ENCODE measurements around the gene C19orf25. TPM values are rescaled to one million over a fixed set of nuclear protein-coding genes. Genes with fewer than 3 reads are reported as not detected.
"Not testable (repeated sequence)": the region's sequence is repeated elsewhere in the genome, so short reads cannot be mapped to it uniquely, and the experiment has no call there.

The C19orf25 gene
- total RNA-seq, 1 donor from 2014 or later: 11.5 TPM

DNA sequence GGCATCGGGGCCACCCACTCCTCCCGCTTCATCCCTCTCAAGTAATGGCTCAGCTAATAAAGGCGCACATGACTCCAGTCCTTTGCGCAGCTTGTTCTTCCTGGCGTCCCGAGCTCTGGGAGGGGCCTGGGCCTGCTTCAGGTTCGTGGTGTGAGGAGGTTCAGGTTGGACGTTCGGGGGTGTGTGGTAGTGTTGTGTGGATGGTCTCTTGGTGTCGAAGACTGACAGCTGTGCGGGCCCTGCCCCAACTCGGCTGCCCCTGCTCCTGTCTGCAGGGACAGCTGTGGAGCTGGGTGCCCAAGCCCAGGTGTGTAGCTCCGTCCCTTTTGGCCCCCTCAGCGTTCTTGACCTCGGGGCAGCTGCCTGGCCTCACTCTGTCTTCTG, 38.6 kb downstream of the C19orf25 start:
- H3K27ac ChIP-seq (ENCODE audit: low read depth, low read length): no peak overlapping the region
- H3K4me1 ChIP-seq (ENCODE audit: control insufficient read depth in 3 of 3, insufficient read depth in 3 of 3, low read length in 3 of 3): peaks cover 14 to 44% (median 33%) of the 10 kb centered on the region in 3 donors
- peaks cover 26 to 34% (median 26%) of the 10 kb centered on the region in 3 donors for H3K36me3 ChIP-seq (ENCODE audit: control insufficient read depth in 3 of 3, insufficient read depth in 3 of 3, low read length in 3 of 3)
- peaks cover 2 to 6% (median 3%) of the 10 kb centered on the region in 3 donors for H3K27me3 ChIP-seq (ENCODE audit: control insufficient read depth in 3 of 3, insufficient read depth in 3 of 3, low read length in 3 of 3)
- no peaks in the 10 kb centered on the region for H3K9me3 ChIP-seq (ENCODE audit: control insufficient read depth in 3 of 3, low read length in 3 of 3)
- peak overlapping the region in 1 of 3 donors; percentile 16 for H3K9ac ChIP-seq (ENCODE audit: low read depth in 1 of 3, low read length in 3 of 3)
- H3K4me3 ChIP-seq (ENCODE audit: low read length in 3 of 3): no peak overlapping the region

DNA sequence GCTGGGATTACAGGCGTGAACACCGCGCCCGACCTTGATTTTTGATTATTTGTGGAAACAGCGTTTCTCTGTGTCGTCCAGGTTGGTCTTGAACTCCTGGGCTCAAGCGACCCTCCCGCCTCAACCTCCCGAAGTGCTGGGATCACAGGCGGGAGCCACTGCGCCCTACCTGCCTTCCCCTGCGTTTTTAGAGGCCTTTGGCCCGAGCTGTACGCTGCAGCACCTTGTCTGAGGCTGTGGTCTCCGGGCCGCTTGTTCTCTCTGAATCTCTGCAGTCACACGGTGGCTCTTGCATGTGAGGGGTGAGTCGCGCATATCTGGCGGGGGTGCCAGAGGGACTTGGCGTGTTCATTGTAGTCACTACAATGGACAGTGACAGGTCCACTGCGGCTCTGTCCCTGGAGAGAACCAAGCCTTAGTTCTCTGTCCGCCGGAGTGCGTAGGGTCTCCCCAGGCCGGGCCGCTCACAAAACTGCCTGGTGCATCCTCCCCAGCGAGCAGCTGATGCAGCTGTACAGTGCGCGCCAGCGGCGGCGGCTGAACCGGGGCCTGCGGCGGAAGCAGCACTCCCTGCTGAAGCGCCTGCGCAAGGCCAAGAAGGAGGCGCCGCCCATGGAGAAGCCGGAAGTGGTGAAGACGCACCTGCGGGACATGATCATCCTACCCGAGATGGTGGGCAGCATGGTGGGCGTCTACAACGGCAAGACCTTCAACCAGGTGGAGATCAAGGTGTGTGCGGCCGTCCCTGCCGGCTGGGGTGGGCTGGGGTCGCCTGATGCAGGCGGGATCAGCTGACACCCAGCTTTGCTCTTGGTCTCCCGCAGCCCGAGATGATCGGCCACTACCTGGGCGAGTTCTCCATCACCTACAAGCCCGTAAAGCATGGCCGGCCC, 39.2 kb downstream of the C19orf25 start:
- H3K36me3 ChIP-seq (ENCODE audit: control insufficient read depth in 3 of 3, insufficient read depth in 3 of 3, low read length in 3 of 3): peaks cover 27 to 36% (median 27%) of the 10 kb centered on the region in 3 donors
- peaks cover 14 to 38% (median 29%) of the 10 kb centered on the region in 3 donors for H3K4me1 ChIP-seq (ENCODE audit: control insufficient read depth in 3 of 3, insufficient read depth in 3 of 3, low read length in 3 of 3)
- peak overlapping the region; percentile 92 to 94 (median 93) for H3K9ac ChIP-seq (ENCODE audit: low read depth in 1 of 3, low read length in 3 of 3)
- H3K9me3 ChIP-seq (ENCODE audit: control insufficient read depth in 3 of 3, low read length in 3 of 3); H3K27ac ChIP-seq (ENCODE audit: low read depth, low read length); H3K27me3 ChIP-seq (ENCODE audit: control insufficient read depth in 3 of 3, insufficient read depth in 3 of 3, low read length in 3 of 3): not testable (repeated sequence)
- peak overlapping the region; percentile 78 to 94 (median 94) for H3K4me3 ChIP-seq (ENCODE audit: low read length in 3 of 3)

DNA sequence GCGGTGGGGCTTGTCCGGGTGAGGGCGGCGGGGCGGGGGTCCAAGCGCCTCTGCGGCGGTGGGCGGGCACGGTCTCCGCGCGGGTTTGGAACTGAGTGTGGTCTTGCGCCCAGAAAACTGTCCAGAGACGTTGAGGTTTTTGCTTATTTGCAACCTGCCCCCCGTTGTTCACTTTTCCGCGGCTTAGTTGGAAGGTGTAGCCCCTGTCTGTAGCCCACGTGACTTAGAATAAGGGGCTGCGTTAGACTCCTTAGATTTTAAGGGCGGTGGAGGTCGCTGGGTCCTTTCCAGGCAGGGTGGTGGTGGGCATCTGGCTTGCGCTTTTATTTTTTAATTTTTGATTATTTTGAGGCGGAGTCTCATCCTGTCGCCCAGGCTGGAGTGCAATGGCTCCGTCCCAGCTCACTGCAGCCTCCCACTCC, 40.1 kb downstream of the C19orf25 start:
- peak overlapping the region; percentile 78 to 94 (median 94) for H3K4me3 ChIP-seq (ENCODE audit: low read length in 3 of 3)
- H3K27ac ChIP-seq (ENCODE audit: low read depth, low read length): peak overlapping the region; percentile 84
- H3K27me3 ChIP-seq (ENCODE audit: control insufficient read depth in 3 of 3, insufficient read depth in 3 of 3, low read length in 3 of 3): no peaks in the 10 kb centered on the region
- peak overlapping the region; percentile 92 to 94 (median 93) for H3K9ac ChIP-seq (ENCODE audit: low read depth in 1 of 3, low read length in 3 of 3)
- peaks cover 30 to 38% (median 34%) of the 10 kb centered on the region in 3 donors for H3K36me3 ChIP-seq (ENCODE audit: control insufficient read depth in 3 of 3, insufficient read depth in 3 of 3, low read length in 3 of 3)
- no peaks in the 10 kb centered on the region for H3K9me3 ChIP-seq (ENCODE audit: control insufficient read depth in 3 of 3, low read length in 3 of 3)
- peaks cover 14 to 37% (median 27%) of the 10 kb centered on the region in 3 donors for H3K4me1 ChIP-seq (ENCODE audit: control insufficient read depth in 3 of 3, insufficient read depth in 3 of 3, low read length in 3 of 3)

DNA sequence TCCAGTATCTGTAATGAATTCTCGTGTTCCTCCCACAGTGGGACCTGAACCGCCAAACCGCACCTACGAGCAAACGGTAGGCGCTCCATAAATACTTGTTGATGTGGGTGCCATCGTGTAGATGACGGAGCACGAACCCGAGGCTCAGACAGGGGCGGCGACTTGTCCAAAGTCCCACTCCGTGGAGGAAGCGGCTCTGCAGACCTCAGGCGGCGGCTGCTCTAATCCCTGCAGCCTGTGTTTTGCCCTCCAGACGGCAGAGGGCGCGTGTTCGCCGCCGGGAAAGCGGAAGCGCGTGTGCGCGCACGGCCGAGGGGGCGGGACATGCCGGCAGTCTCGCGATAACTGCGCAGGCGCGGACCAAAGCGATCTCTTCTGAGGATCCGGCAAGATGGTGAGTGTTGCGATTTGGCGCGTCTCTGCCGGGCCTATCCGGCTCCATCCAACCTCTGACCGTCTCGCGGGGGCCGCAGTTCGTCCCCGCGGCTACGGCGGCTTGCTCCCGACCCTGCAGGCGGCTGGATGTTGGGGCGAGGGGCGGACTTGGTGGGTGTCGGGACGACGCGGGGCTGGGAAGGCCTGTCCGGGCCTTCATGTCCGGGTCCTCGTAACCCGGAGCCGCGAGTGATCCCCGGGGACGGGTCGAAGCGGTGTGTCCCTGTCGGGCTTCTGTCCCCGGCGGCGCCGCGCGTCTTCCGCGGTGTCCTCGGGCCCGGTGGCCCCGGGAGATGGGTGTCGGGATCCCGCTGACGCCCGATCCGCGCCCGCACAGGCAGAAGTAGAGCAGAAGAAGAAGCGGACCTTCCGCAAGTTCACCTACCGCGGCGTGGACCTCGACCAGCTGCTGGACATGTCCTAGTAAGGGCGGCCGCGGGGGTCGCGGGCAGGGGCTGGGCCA, 40.7 kb downstream of the C19orf25 start, which contains the start of gene RPS15:
TSS of gene RPS15 (plus strand) at position 362 of the 898 bp plus-strand sequence. CDS start at position 392, 30 bp downstream.
- peak within 1 kb of the TSS; percentile 78 to 94 (median 94) for H3K4me3 ChIP-seq (ENCODE audit: low read length in 3 of 3)
- H3K36me3 ChIP-seq (ENCODE audit: control insufficient read depth in 3 of 3, insufficient read depth in 3 of 3, low read length in 3 of 3): peaks cover 37 to 44% (median 40%) of the 10 kb centered on the region in 3 donors
- H3K9ac ChIP-seq (ENCODE audit: low read depth in 1 of 3, low read length in 3 of 3): peak within 1 kb of the TSS; percentile 92 to 94 (median 93)
- peak within 1 kb of the TSS; percentile 84 for H3K27ac ChIP-seq (ENCODE audit: low read depth, low read length)
- H3K9me3 ChIP-seq (ENCODE audit: control insufficient read depth in 3 of 3, low read length in 3 of 3): no peaks in the 10 kb centered on the region
- no peaks in the 10 kb centered on the region for H3K27me3 ChIP-seq (ENCODE audit: control insufficient read depth in 3 of 3, insufficient read depth in 3 of 3, low read length in 3 of 3)
- H3K4me1 ChIP-seq (ENCODE audit: control insufficient read depth in 3 of 3, insufficient read depth in 3 of 3, low read length in 3 of 3): peaks cover 14 to 37% (median 27%) of the 10 kb centered on the region in 3 donors

DNA sequence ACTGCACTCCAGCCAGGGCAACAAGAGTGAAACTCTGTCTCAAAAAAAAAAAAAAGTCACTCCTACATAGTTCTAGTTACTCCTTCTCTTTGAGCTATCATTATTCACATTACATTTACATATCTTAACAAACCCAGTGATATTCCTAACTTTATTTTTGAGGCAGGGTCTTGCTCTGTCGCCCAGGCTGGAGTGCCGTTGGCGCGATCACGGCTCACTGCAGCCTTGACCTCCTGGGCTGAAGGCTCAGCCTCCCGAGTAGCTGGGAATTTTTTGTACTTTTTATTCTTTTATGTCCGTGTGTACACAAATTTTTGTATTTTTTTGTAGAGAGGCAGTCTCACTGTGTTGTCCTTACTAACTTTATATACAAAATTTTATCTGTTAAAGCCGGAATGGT, 41.4 kb downstream of the C19orf25 start:
- H3K4me1 ChIP-seq (ENCODE audit: control insufficient read depth in 3 of 3, insufficient read depth in 3 of 3, low read length in 3 of 3): peaks cover 14 to 37% (median 27%) of the 10 kb centered on the region in 3 donors
- peaks cover 44 to 49% (median 46%) of the 10 kb centered on the region in 3 donors for H3K36me3 ChIP-seq (ENCODE audit: control insufficient read depth in 3 of 3, insufficient read depth in 3 of 3, low read length in 3 of 3)
- H3K27me3 ChIP-seq (ENCODE audit: control insufficient read depth in 3 of 3, insufficient read depth in 3 of 3, low read length in 3 of 3): no peaks in the 10 kb centered on the region
- peak overlapping the region in 2 of 3 donors; percentile 65 to 79 for H3K9ac ChIP-seq (ENCODE audit: low read depth in 1 of 3, low read length in 3 of 3)
- H3K9me3 ChIP-seq (ENCODE audit: control insufficient read depth in 3 of 3, low read length in 3 of 3): no peaks in the 10 kb centered on the region
- peak overlapping the region; percentile 67 to 94 (median 94) for H3K4me3 ChIP-seq (ENCODE audit: low read length in 3 of 3)
- no peak overlapping the region for H3K27ac ChIP-seq (ENCODE audit: low read depth, low read length)

DNA sequence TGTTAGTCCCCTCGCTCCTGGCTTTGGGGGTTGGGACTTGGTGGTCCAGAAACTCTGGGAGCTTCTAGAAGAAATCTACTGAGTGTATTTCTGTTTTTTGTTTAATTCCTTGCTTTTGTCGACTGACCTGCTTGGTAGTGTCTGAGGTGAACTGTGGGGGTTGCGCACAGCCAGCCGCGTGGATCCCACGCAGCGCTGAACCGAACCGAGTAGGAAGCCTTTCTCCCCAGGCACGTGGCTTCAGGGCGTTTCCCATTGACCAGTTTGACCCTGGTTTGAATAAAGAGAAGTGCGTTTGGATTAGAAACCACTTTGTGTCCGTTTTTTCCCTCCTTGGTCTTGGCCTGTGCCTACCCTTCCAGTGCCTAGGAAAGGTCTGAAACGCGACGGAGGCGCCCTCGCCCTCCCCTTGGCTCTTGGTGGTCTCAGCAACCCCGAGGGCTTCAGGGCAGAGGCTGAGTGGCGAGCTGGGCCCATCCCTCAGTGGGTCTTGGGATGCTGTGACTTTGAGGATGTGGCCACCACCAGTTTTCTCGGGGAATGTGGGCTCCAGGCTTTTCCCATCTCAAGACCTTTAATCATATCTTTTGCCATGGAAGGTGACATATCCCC, 43.5 kb downstream of the C19orf25 start:
- Histone ChIP-seq H3K9me3 (ENCODE audit: control insufficient read depth in 3 of 3, low read length in 3 of 3) (no peaks in the 10 kb centered on the region), H3K27ac (ENCODE audit: low read depth, low read length) (no peak overlapping the region), H3K27me3 (ENCODE audit: control insufficient read depth in 3 of 3, insufficient read depth in 3 of 3, low read length in 3 of 3) (no peaks in the 10 kb centered on the region), H3K4me1 (ENCODE audit: control insufficient read depth in 3 of 3, insufficient read depth in 3 of 3, low read length in 3 of 3) (peaks cover 14 to 30% (median 23%) of the 10 kb centered on the region in 3 donors), H3K36me3 (ENCODE audit: control insufficient read depth in 3 of 3, insufficient read depth in 3 of 3, low read length in 3 of 3) (peaks cover 40 to 45% (median 44%) of the 10 kb centered on the region in 3 donors), H3K9ac (ENCODE audit: low read depth in 1 of 3, low read length in 3 of 3) (no peak overlapping the region), H3K4me3 (ENCODE audit: low read length in 3 of 3) (no peak overlapping the region)

DNA sequence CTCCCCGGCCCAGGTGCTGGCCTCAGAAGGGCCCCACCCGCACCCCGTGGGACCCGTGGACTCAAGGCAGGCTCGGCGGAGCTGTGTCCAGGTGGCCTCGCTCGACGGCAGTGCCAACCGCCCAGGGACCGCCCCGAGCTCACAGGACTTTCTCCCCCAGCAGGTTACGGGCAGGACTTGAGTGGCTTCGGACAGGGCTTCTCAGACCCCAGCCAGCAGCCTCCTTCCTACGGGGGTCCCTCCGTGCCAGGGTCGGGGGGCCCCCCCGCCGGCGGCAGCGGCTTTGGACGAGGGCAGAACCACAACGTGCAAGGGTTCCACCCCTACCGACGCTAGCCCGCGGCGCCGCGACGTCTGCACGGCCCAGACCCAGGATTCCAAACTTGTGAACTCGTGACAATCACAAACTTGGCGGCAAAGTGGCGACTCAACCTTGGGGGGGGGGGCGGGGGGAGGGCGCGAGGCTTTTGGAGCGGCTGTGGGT, 44.4 kb downstream of the C19orf25 start:
- H3K36me3 ChIP-seq (ENCODE audit: control insufficient read depth in 3 of 3, insufficient read depth in 3 of 3, low read length in 3 of 3): peaks cover 38 to 45% (median 43%) of the 10 kb centered on the region in 3 donors

DNA sequence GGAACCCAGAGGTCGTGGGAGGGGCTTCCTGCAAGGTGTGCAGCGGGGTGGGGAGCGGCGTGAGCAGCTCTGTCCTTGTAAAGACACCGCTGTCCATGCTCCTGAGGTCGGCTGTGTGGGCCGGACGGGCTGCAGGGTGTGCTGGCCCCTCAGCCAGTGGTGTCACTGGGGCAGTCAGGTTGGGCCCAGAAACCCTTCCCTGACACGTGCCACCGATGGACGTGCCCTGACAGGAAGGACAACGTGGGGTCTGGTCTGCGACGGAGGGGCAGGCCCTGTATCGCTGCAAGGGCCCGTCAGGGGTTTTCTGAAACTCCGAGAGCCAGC, 45.0 kb downstream of the C19orf25 start:
- Histone ChIP-seq H3K4me3 (ENCODE audit: low read length in 3 of 3) (no peak overlapping the region), H3K36me3 (ENCODE audit: control insufficient read depth in 3 of 3, insufficient read depth in 3 of 3, low read length in 3 of 3) (peaks cover 42 to 48% (median 47%) of the 10 kb centered on the region in 3 donors), H3K27ac (ENCODE audit: low read depth, low read length) (no peak overlapping the region), H3K9ac (ENCODE audit: low read depth in 1 of 3, low read length in 3 of 3) (no peak overlapping the region), H3K27me3 (ENCODE audit: control insufficient read depth in 3 of 3, insufficient read depth in 3 of 3, low read length in 3 of 3) (no peaks in the 10 kb centered on the region), H3K9me3 (ENCODE audit: control insufficient read depth in 3 of 3, low read length in 3 of 3) (no peaks in the 10 kb centered on the region), H3K4me1 (ENCODE audit: control insufficient read depth in 3 of 3, insufficient read depth in 3 of 3, low read length in 3 of 3) (peaks cover 8 to 15% (median 10%) of the 10 kb centered on the region in 3 donors)

More for the DNA sequence above, 44.4 kb downstream of the C19orf25 start:
- Histone ChIP-seq H3K27me3 (ENCODE audit: control insufficient read depth in 3 of 3, insufficient read depth in 3 of 3, low read length in 3 of 3) (no peaks in the 10 kb centered on the region), H3K9me3 (ENCODE audit: control insufficient read depth in 3 of 3, low read length in 3 of 3) (no peaks in the 10 kb centered on the region), H3K4me1 (ENCODE audit: control insufficient read depth in 3 of 3, insufficient read depth in 3 of 3, low read length in 3 of 3) (peaks cover 13 to 21% (median 16%) of the 10 kb centered on the region in 3 donors), H3K4me3 (ENCODE audit: low read length in 3 of 3) (no peak overlapping the region), H3K27ac (ENCODE audit: low read depth, low read length) (no peak overlapping the region), H3K9ac (ENCODE audit: low read depth in 1 of 3, low read length in 3 of 3) (no peak overlapping the region)
